Hematopoietic multipotent progenitor cell (in vitro differentiated cells): ENCODE results near the gene CENPO. TPM values are rescaled to one million over a fixed set of nuclear protein-coding genes. Genes with fewer than 3 reads are reported as not detected.

Experiments
- DNase-seq, 3 donors: peaks; one replicate each; pipeline ENCODE4 v3.0.0-alpha.2; 2011 to 2015; ENCODE audit warnings: low read depth in 2 of 3, low spot score in 2 of 3
- total RNA-seq: library from RNA; depleted of rRNA; stranded (reverse); fragments of >200 nt; gene quantifications from one replicate; pipeline ENCODE4 v1.2.3, GENCODE V29; 2012

Gene CENPO
- total RNA-seq, 1 donor, result 10.2 TPM

- DNase-seq, result no peak
These were observed 63.6 kb downstream of the CENPO start for GRCh38 chr2:24856791-24857211.

DNA sequence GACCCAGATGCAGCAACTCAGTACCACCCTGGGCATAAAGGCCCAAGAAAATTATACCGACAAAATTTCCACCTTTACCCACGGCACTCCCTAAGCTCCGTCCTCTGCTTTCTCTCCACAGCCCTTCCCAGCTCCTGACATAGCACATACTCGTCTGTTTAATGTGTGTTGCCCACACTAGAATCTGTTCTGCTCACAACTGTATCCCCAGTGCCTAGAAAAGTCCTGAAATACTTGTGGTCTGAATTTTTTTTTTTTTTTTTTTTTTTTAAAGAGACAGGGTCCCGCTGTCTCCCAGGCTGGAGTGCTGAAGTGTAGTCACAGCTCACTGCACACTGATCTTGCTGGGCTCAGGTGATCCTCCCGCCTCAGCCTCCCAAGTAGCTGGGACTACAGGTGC lies 64.5 kb downstream of the CENPO start:
- no peak for DNase-seq

- DNase-seq, result no peak
These were observed 65.8 kb downstream of the CENPO start for GRCh38 chr2:24858996-24859395.

GRCh38 chr2:24859968-24860600 lies 66.9 kb downstream of the CENPO start:
- DNase-seq, result no peak

- DNase-seq, result no peak
These were observed 67.4 kb downstream of the CENPO start for GRCh38 chr2:24860631-24861030.

DNA sequence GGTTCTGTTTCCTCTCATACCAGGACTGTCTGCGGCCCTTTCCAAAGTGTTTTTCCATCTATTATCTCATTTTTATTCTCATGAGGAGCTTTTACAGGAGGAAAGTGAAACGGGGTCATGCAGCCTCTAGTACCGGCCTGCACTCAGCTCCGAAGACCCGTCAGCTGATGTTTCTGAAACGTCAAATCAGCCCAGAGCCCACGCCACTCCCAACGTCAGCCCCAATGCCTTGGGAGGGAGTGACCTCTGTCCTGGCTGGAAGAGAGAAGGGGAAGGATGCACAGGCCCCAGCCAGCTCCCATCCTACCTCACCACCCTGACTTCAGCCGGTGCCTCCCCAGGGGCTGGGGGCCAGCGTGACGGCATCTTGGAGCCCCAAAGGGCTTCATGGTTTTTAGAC lies 68.3 kb downstream of the CENPO start:
- no peak for DNase-seq

GRCh38 chr2:24863641-24864040 lies 70.4 kb downstream of the CENPO start:
- no peak for DNase-seq

DNA sequence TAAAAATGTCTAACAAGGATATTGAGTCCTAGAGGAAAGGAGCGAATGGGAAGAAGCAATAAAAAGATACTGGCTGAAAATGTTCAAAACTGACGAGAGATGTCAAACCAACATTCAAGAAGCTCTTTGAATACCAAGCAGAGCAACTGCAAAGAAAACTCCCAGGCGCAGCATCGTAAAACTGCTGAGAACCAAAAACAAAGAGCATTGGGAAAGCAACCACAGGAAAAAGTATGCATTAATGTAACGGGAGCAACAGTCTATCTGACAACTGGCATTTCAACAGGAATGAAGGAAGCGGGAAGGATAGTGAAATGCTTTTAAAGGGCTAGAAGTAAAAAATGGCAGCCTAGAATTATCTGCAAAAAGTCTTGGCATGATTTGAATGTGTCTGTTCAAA lies 73.7 kb downstream of the CENPO start:
- no peak for DNase-seq

- no peak for DNase-seq
These were observed 77.2 kb downstream of the CENPO start for GRCh38 chr2:24870440-24870839.

DNA sequence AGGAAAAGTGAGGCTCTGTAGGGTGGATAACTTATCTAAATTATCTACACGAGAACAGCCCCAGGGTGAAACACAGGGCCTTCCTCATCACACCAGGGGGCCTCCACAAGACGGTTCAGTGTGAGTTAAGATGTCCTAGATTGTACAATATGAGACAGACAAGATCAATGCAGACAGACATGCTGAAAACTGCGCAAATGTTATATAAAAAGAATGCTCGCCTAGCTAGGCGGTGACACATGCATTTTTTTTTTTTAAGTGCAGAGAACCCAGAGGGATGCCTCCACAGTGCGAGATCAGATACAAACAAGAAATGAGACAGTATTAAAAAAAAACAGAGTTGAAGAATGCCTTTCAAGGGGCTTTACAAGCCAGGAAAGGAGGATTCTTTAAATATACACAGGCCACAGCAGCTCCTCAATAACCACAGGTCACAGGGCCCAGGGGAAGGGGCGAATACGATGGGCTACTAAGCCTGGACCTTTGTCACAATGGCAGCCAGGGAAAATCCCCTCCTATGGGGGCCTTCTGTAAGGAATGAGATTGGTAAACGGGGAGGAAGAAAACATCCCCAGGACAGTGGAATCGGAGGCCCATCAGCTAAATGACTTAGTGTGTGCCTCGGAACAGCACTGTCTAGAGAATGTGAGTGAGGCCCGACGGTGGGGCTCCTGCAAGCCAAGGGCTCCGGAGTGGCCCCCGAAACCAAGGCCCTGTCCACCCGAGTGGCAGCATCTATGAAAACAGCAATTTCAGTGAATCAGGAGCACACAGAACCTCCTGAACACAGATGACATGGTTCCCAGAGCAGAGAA lies 77.9 kb downstream of the CENPO start:
- no peak for DNase-seq

- no peak for DNase-seq
These were observed 78.7 kb downstream of the CENPO start for GRCh38 chr2:24871852-24872333.

Other genes with a start within 250 kb of the CENPO start
- 57.1 TPM for gene PTRHD1, start within 50 bp of the CENPO start, total RNA-seq
- gene ADCY3, start 126.8 kb downstream of the CENPO start, total RNA-seq, result 74.9 TPM
- gene DNAJC27, start 178.5 kb downstream of the CENPO start, total RNA-seq, result 5.9 TPM
- 0.27 TPM for gene EFR3B, start 248.7 kb downstream of the CENPO start, total RNA-seq